Fibroblast of the aortic adventitia (primary cell): Measurements from ENCODE around the gene TLCD3A. TPM values are rescaled to one million over a fixed set of nuclear protein-coding genes. Genes with fewer than 3 reads are reported as not detected.

ENCODE experiments used
- DNase-seq: peaks from one replicate; pipeline ENCODE4 v3.0.0-alpha.2; 2010; ENCODE audit warnings: low read depth
- H3K4me3 ChIP-seq: 2 replicates; pipeline ENCODE4 v1.5.1; 2011; ENCODE audit warnings: low read depth, mild to moderate bottlenecking, control low read depth, low read length, moderate library complexity
- CTCF ChIP-seq: IDR thresholded peaks from 2 replicates; pipeline ENCODE4 v1.5.1; 2011; ENCODE audit warnings: mild to moderate bottlenecking, low read length, control low read depth, inconsistent platforms; ENCODE audit not compliant: insufficient read depth
- total RNA-seq: library from RNA; depleted of rRNA; stranded (reverse); fragments of >200 nt; gene quantifications from 2 replicates; pipeline ENCODE4 v1.2.3, GENCODE V29; 2012; ENCODE audit warnings: low replicate concordance

TLCD3A gene
- 12.9 and 27.5 TPM in 2 replicates for total RNA-seq

GRCh38 chr17:732067-732901 is at the start of gene TLCD3A:
Gene TLCD3A (plus strand): TSS chr17:732596. CDS start chr17:732648, 52 bp downstream.
- H3K4me3 ChIP-seq, result peak within 1 kb of the TSS; percentile 75
- no peak for TF ChIP-seq CTCF
- DNase-seq, result peak; percentile 58

DNA sequence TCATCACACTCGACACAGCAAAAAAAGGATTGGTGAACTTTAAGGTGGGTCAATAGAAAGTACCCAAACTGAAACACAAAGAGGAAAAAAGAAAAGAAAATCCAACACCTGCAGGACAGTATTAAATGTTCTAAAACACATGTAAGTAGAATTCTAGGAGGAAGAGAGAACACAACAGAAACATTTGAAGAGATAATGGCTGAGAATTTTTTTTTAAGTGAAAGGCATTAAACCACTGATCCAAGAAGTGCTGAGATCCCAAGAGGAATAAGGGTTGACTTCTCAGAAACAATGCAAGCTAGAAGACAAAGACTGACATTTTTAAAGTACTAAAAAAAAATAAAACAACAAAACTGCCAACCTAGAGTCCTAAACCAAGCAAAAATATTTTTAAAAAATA is 49.4 kb upstream of the TLCD3A start:
- no peak for TF ChIP-seq CTCF
- no peak for DNase-seq
- H3K4me3 ChIP-seq, result no peak overlapping the region

GRCh38 chr17:683499-684254 is 48.7 kb upstream of the TLCD3A start:
- TF ChIP-seq CTCF, result no peak
- H3K4me3 ChIP-seq, result no peak overlapping the region
- DNase-seq, result no peak

- no peak for DNase-seq
- H3K4me3 ChIP-seq, result no peak overlapping the region
- no peak for TF ChIP-seq CTCF
These were observed 47.4 kb upstream of the TLCD3A start for GRCh38 chr17:685006-685405.

GRCh38 chr17:688100-688989 is 44.1 kb upstream of the TLCD3A start:
- no peak overlapping the region for H3K4me3 ChIP-seq
- peak; percentile 58 for DNase-seq
- TF ChIP-seq CTCF, result peak; percentile 46

GRCh38 chr17:689556-690275 is 42.7 kb upstream of the TLCD3A start:
- no peak overlapping the region for H3K4me3 ChIP-seq
- TF ChIP-seq CTCF, result no peak
- DNase-seq, result no peak
